Neural crest cell (in vitro differentiated cells): ENCODE data around the gene GPR27. TPM values are rescaled to one million over a fixed set of nuclear protein-coding genes. Genes with fewer than 3 reads are reported as not detected.

Experiments
- DNase-seq: peaks from one replicate; pipeline ENCODE4 v3.0.0; 2021; ENCODE audit warnings: low read depth, mixed read lengths, low spot score
- H3K27ac Mint-ChIP-seq: one replicate; pipeline ENCODE4 v1.8.0; 2021; ENCODE audit warnings: mild to moderate bottlenecking, mixed read lengths; ENCODE audit not compliant: unreplicated experiment
- H3K27me3 Mint-ChIP-seq: 2 replicates; pipeline ENCODE4 v1.8.0; 2021; ENCODE audit warnings: low read depth, mild to moderate bottlenecking, mixed read lengths
- H3K36me3 Mint-ChIP-seq: 2 replicates; pipeline ENCODE4 v1.8.0; 2021; ENCODE audit warnings: low read depth, mild to moderate bottlenecking, mixed read lengths
- H3K4me1 Mint-ChIP-seq: 2 replicates; pipeline ENCODE4 v1.8.0; 2021; ENCODE audit warnings: mixed read lengths
- H3K4me3 Mint-ChIP-seq: one replicate; pipeline ENCODE4 v1.8.0; 2021; ENCODE audit warnings: mild to moderate bottlenecking, mixed read lengths
- H3K9me3 Mint-ChIP-seq: 2 replicates; pipeline ENCODE4 v1.8.0; 2021; ENCODE audit warnings: mixed read lengths
- CTCF ChIP-seq: fragments of 200-600 bp; sonication (generic); conservative IDR thresholded peaks from 2 replicates; pipeline ENCODE4 v1.5.0; 2021; ENCODE audit warnings: antibody characterized with exemption, mild to moderate bottlenecking
- total RNA-seq: library from RNA; stranded (reverse); gene quantifications from 2 replicates; pipeline ENCODE4 v1.2.1, GENCODE V29; 2021

GPR27 gene
- total RNA-seq, 1 donor from 2014 or later = 10.4 TPM

- H3K4me3 Mint-ChIP-seq = no peak overlapping the region
- H3K4me1 Mint-ChIP-seq = peaks cover 12% of the 10 kb centered on the region
- no peak for TF ChIP-seq CTCF
- no peaks in the 10 kb centered on the region for H3K36me3 Mint-ChIP-seq
- H3K9me3 Mint-ChIP-seq = no peaks in the 10 kb centered on the region
- no peak for DNase-seq
- no peak overlapping the region for H3K27ac Mint-ChIP-seq
- H3K27me3 Mint-ChIP-seq = peaks cover 10% of the 10 kb centered on the region
Observed at GRCh38 chr3:71733319-71733718, 20.3 kb upstream of the GPR27 start.

GRCh38 chr3:71734881-71735280 is 18.8 kb upstream of the GPR27 start:
- Mint-ChIP-seq H3K4me1 (peaks cover 3% of the 10 kb centered on the region), H3K36me3 (no peaks in the 10 kb centered on the region), H3K27ac (no peak overlapping the region), H3K9me3 (no peaks in the 10 kb centered on the region), H3K4me3 (no peak overlapping the region), H3K27me3 (peaks cover 5% of the 10 kb centered on the region)
- DNase-seq = no peak
- TF ChIP-seq CTCF = no peak

- peaks cover 28% of the 10 kb centered on the region for H3K9me3 Mint-ChIP-seq
- H3K27ac Mint-ChIP-seq = no peak overlapping the region
- DNase-seq = no peak
- H3K27me3 Mint-ChIP-seq = no peaks in the 10 kb centered on the region
- peaks cover 15% of the 10 kb centered on the region for H3K36me3 Mint-ChIP-seq
- H3K4me1 Mint-ChIP-seq = no peaks in the 10 kb centered on the region
- no peak overlapping the region for H3K4me3 Mint-ChIP-seq
- no peak for TF ChIP-seq CTCF
Observed at GRCh38 chr3:71742621-71743020, 11.0 kb upstream of the GPR27 start.

GRCh38 chr3:71744738-71745137 is 8.9 kb upstream of the GPR27 start:
- no peak for TF ChIP-seq CTCF
- no peak overlapping the region for H3K27ac Mint-ChIP-seq
- H3K4me1 Mint-ChIP-seq = no peaks in the 10 kb centered on the region
- no peak for DNase-seq
- peaks cover 15% of the 10 kb centered on the region for H3K36me3 Mint-ChIP-seq
- H3K9me3 Mint-ChIP-seq = peaks cover 28% of the 10 kb centered on the region
- no peak overlapping the region for H3K4me3 Mint-ChIP-seq
- peaks cover 8% of the 10 kb centered on the region for H3K27me3 Mint-ChIP-seq

GRCh38 chr3:71751602-71752001 is 2.1 kb upstream of the GPR27 start:
- Mint-ChIP-seq H3K27me3 (peaks cover 52% of the 10 kb centered on the region), H3K4me1 (peaks cover 14% of the 10 kb centered on the region), H3K4me3 (peak overlapping the region; percentile 79), H3K27ac (no peak overlapping the region), H3K36me3 (peaks cover 5% of the 10 kb centered on the region), H3K9me3 (peaks cover 2% of the 10 kb centered on the region)
- no peak for TF ChIP-seq CTCF
- no peak for DNase-seq
